Measurements from ENCODE around the gene NLGN2.
A peak's percentile ranks its signal among the peaks of the same experiment; 100 is the strongest.

Gene NLGN2

DNA sequence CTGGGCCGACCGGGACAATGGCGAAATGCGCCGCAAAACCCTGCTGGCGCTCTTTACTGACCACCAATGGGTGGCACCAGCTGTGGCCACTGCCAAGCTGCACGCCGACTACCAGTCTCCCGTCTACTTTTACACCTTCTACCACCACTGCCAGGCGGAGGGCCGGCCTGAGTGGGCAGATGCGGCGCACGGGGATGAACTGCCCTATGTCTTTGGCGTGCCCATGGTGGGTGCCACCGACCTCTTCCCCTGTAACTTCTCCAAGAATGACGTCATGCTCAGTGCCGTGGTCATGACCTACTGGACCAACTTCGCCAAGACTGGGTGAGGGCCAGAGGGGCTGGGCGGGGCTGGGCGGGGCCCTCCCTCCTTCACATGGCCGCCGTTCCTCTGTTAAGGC, 8.1 kb downstream of the NLGN2 start:
- DNase-seq, result no peak

DNA sequence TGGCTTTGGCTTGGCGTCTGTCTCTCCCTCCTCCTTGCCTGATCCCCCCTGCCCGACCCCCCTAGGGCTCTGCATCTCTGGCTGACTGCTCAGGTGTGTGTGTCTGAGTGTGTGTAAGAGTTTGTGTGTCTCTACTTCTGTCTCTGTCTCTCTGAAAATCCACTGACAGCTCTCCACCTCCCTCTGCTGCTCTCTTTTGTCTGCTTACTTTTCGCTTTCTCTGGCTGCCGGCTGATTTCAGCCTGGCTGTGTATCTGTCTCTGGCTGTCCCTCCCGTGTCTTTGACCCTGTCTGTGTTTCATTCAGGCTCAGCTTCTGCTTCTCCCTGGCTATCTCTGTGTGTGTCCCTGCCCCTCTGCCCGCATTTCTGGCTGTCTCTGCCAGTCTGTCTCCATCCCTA, 8.7 kb downstream of the NLGN2 start:
- DNase-seq, result no peak

DNA sequence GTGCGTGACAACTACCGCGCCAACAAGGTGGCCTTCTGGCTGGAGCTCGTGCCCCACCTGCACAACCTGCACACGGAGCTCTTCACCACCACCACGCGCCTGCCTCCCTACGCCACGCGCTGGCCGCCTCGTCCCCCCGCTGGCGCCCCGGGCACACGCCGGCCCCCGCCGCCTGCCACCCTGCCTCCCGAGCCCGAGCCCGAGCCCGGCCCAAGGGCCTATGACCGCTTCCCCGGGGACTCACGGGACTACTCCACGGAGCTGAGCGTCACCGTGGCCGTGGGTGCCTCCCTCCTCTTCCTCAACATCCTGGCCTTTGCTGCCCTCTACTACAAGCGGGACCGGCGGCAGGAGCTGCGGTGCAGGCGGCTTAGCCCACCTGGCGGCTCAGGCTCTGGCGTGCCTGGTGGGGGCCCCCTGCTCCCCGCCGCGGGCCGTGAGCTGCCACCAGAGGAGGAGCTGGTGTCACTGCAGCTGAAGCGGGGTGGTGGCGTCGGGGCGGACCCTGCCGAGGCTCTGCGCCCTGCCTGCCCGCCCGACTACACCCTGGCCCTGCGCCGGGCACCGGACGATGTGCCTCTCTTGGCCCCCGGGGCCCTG, 9.5 kb downstream of the NLGN2 start:
- no peak for DNase-seq

DNA sequence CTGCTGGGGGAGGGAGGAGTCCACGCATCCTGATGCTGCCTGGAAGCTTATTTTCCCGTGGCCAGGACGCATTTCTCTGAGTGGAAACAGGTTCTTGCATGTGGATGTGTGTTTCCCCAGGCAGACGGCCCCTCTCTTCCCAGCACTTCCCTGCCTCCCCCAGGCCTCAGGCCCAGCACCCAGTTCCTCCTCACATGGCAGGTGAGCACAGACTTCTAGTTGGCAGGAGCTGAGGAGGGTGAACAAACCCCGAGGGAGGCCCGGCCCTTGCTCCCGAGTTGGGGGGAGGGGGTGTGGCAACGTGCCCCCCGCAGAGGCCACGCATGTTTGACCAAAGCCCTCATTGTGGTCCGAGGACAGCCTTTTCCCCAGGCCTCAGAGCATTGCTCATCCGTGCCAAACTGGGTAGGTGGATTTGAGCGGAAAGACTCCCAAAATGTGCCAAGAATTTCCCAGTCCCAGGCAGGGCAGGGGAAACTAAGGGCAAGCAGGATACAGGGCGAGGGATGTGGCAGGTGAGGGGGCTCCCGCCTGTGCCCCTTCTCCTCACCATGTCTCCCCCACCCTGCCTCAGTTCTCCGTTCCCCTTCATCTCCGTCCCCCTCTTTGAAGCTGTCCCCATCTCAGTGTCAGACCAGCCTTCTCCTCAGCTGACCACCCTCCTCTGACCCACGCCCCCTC, 11.0 kb downstream of the NLGN2 start:
- no peak for DNase-seq

DNA sequence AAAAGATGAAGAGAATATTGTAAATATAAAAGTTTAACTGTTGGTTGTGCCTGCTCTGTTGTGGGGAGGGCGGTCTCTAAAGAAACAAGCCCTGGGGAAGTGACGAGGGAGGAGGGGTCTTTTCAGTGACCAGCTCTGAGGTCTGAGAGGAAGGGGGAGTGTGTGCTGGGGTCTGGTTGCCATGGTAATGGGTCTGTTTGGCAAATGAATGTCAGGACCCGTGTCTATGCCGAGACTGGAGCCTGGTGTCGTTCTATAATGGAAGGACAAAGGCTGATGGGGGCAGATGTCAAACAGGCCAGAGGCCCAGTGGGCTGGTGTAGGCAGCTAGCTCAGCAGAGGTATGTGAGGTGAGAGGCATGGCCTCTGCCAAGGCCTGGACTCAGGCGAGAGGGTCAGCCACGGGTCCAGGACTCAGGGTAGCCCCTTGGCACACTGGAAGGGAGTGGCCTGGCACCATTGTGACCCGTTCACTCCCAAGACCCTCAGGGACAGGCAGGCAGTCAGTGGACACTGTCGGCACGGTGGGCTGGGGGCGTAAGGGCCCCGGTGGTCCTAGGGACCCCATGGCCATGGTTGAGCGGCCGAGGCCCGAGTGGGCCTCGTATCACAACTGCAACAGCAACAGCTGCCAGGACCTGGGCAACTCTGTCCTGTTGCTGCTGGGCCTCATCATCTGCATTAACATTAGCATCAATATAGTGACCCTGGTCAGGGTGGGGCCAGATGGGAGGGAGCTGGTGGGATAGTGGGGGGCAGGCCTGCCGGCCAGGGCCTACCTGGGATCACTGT, 12.4 kb downstream of the NLGN2 start, which contains the start of gene SPEM1:
Gene SPEM1 (plus strand): TSS at position 506 of the 792 bp plus-strand sequence. CDS start 61 bp downstream, at position 567.
- DNase-seq, result no peak

DNA sequence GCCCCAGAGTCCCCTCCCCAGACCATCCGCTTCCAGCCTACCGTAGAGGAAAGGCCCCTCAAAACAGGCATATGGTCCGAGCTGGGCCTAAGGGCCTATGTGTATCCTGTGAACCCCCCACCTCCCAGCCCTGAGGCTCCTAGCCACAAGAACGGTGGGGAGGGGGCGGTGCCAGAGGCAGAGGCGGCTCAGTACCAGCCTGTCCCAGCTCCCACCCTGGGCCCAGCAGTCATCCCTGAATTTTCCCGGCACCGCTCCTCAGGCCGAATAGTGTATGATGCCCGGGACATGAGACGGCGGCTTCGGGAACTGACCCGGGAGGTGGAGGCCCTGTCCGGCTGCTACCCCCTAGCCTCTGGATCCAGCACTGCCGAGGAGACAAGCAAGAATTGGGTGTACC, 13.5 kb downstream of the NLGN2 start:
- DNase-seq, result no peak

DNA sequence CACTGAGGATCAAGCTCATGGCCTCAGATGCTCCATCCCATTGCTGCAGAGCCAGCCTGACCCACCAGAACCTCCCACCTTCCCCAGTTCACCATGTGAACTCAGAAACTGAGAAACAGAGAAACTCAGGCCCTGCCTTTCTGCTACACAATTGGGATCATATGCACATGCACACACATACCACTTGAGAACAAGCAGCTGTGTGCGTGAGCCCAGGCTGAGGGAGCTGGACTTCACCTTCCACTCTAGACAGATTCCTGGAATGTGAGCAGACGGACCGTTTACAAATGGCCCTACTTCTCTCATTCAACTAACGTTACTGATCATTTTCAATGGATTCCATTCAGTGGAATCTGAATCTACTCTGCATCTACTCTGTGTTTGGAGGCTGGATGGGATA, 16.0 kb downstream of the NLGN2 start:
- DNase-seq, result no peak

DNA sequence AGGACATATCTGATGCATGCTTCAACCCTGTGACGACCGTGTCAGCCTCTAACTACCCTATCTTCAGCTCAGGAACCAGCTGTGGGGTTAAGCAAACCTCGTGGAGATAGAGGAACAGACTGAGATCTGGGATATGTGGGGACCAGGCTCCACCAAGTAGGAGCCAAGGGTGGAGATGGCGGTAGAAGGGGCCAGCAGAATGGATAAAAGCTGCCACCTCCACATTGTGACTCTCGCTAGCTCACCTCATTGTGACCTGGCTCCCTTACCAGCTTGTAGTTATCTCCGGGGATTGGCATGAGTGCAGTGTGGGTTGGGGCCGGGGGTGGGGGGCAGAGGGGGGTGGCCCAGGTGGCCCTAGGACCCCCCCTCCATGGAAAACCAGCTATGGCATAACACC, 17.7 kb downstream of the NLGN2 start, which contains the start of gene SPEM2:
Gene SPEM2 (plus strand): TSS at position 301 of the 400 bp plus-strand sequence. CDS start 73 bp downstream, at position 374.
- DNase-seq, result no peak

DNA sequence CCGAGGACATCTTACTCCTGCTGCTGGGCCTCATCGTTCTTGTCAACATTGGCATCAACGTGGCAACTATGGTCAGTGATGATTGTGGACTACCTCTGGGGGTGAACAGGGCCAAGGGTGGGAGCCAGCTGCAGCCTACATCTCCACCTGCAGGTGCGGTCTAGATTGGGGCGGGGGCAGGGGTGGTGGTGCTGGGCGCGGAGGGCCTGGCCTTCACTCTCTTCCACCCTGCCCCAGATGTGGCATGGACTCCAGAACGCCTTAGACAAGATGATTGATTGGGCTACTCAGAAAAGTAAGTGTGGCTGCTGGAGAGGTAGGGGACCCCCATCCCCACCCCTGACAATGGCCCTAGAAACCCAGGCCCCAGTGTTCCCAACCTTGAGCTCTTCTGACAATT, 18.1 kb downstream of the NLGN2 start:
- no peak for DNase-seq

DNA sequence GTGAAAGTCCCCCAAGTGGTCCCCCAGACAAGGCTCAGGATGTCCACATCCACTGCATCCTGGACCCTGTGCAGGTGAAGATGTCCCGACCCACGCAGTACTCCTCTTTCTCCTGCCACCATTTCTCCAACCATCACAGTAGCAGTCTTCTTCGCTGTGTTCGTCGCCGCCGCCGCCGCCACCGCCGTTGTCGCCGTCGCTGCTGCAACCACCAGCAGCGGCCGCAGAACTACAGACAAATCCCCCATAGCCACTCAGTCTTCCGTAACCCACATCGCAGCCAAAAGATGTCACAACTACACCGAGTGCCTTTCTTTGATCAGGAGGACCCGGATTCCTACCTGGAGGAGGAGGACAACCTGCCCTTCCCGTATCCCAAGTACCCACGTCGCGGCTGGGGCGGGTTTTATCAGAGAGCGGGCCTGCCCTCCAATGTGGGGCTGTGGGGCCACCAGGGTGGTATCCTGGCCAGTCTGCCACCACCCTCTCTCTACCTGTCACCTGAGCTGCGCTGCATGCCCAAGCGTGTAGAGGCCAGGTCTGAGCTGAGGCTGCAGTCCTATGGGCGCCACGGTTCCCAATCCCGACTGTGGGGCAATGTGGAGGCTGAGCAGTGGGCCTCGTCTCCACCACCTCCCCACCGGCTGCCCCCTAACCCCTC, 18.7 kb downstream of the NLGN2 start:
- DNase-seq, result no peak

DNA sequence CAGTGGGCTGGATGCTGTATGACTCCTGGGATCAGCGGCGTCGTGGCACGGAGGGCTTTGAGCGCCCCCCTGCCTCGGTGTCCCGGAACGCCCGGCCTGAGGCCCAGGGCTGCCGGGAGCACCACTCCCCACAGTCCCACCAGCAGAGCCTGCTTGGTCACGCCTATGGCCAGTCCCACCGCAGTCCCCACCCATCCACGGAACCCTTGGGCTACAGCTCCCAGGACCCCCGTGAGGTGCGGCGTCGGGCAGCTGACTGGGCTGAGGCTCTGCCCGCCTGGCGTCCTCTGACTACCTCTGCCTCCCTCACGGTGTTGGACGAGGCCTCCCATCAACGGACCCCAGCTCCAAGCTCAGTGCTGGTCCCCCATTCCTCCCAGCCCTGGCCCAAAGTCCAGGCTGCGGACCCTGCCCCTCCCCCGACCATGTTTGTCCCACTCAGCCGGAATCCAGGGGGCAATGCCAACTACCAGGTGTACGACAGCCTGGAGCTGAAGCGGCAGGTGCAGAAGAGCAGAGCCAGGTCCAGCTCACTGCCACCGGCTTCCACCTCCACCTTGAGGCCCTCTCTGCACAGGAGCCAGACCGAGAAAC, 19.3 kb downstream of the NLGN2 start:
- no peak for DNase-seq

DNA sequence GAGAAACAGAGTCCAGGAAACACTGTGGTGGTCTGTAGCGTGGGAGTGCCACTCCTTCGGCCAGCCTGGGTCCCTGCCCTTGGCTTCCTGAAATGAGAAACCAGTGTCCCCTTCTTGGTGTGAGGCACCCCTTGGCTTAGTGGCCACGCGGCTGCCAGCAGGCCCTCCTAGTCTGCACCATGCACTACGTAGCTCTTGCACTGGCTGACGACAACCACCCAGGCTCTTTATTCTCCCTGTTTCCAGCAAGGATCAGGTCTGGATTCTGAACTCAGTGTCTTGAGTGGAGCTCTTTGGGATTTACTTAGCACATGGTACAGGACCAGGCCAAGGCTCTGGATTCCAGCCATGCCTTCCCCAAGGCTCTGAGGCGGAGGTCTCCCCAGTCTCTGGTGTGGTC, 19.9 kb downstream of the NLGN2 start:
- DNase-seq, result no peak

DNA sequence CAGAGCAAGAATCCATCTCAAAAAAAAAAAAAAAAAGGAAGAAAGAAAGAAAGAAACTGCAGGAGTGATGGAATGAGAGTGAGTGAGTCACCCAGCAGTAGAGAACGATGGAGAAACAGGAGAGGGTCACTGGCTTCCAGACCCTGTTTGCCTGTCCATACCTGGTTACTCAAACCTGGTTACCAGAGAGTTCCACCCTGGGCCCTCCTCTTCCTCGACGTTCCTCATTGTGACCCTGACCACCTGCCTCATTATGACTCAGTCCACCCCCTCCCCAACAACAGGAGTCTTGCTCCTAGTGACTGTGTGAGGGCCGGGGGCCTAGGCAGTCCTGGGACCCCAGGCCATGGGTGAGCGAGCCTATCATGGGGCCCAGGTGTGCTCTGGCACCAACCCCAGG, 20.9 kb downstream of the NLGN2 start, which contains the start of gene SPEM3:
Gene SPEM3 (plus strand): TSS at position 301 of the 400 bp plus-strand sequence. CDS start 46 bp downstream, at position 347.
- DNase-seq, result no peak

DNA sequence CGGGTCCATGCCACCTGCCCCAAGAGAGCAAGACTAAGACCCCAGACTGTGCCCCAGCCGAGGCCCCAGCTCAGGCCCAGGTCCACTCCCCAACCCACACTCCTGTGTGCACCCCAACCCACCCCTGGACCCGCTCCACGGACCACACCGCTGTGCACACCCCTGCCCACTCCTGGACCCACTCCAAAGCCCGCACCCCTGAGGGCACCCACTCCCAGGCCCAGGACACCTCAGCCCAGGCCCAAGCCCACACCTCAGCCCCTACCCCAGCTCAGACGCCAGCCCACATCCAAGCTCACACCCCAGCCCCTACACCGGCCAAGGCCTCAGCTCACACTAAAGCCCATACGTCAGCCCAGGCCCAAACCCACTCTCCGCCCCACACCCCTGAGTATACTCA, 22.1 kb downstream of the NLGN2 start:
- DNase-seq, result no peak

DNA sequence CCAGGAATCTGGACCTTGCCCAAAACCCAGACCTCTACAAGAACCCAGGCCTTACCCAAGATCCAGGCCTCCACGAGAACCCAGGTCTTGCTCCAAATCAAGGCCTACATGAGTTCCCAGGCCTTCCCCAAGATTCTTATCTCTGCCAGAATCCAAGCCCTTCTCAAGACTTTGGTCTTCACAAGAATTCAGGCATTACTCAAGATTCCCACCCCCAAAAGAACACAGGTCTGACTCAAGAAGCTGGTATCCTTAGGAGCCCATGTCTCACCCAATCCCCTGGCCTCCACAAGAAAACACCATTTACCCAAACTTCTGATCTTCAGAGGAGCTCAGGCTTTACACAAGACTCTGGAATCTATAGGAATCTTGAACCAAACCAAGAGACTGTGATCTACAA, 23.6 kb downstream of the NLGN2 start:
- no peak for DNase-seq

DNA sequence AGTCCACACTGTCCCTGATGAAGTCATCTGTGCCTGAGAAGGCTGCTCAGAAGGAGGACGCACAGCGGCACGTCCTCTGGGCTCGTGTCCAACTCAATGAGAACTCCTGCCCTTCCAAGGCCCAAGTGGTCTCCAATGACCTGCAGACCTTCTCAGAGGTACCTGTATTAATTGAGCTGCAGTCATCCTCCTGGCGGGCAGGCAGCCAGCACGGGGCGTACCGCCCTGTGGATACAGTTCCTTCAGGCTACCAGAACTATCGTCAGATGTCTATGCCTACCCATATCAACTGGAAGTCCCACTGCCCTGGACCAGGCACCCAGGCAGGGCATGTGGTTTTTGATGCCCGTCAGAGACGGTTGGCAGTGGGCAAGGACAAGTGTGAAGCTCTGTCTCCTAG, 24.7 kb downstream of the NLGN2 start:
- DNase-seq, result no peak

DNA sequence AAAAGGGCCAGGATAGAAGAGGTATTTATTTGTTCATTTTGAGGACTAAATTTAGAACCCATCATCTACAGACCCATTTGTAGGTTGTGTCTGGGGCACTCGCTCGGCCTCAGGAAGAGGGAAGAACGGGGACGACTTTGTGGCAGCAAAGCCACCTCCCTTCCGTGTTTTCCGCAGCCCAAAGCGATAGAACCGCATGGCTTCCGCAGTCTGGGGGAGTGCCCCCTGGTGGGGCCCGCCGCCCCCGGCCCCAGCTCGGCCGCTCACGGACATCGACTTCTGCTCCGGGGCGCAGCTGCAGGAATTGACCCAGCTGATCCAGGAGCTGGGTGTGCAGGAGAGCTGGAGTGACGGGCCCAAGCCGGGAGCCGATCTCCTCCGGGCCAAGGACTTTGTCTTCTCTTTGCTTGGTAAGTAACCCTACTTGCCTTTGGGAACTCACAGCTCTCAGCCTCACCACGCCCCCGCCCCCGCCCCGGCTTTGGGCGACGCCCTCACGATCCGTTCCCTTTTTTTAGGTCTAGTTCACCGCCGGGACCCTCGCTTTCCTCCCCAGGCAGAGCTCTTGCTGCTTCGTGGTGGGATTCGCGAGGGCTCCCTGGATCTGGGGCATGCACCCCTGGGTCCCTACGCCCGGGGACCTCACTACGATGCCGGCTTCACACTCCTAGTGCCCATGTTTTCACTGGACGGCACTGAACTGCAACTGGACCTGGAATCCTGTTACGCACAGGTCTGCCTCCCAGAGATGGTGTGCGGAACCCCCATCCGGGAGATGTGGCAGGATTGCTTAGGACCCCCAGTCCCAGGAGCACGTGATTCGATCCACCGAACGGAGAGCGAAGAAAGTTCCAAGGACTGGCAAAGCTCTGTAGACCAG, 28.3 kb downstream of the NLGN2 start:
- no peak for DNase-seq

DNA sequence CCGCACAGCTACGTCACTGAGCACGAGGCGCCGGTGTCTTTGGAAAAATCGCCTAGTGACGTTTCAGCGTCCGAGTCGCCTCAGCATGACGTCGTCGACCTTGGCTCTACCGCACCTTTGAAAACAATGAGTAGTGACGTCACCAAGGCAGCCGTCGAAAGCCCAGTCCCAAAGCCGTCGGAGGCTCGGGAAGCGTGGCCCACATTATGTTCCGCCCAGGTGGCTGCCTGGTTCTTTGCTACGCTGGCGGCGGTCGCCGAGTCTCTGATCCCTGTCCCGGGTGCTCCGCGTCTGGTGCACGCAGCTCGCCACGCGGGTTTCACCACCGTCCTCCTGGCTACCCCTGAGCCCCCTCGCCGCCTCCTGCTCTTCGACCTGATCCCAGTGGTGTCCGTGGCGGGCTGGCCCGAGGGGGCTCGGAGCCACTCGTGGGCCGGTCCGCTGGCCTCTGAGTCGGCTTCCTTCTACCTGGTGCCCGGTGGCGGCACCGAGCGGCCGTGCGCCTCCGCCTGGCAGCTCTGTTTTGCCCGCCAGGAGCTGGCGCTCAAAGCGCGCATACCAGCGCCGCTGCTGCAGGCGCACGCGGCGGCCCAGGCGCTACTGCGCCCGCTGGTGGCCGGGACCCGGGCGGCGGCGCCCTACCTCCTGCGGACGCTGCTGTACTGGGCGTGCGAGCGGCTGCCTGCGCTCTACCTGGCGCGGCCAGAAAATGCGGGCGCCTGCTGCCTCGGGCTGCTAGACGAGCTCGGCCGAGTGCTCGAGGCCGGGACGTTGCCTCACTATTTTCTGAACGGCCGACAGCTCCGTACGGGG, 29.1 kb downstream of the NLGN2 start:
- DNase-seq, result peak; percentile 60

DNA sequence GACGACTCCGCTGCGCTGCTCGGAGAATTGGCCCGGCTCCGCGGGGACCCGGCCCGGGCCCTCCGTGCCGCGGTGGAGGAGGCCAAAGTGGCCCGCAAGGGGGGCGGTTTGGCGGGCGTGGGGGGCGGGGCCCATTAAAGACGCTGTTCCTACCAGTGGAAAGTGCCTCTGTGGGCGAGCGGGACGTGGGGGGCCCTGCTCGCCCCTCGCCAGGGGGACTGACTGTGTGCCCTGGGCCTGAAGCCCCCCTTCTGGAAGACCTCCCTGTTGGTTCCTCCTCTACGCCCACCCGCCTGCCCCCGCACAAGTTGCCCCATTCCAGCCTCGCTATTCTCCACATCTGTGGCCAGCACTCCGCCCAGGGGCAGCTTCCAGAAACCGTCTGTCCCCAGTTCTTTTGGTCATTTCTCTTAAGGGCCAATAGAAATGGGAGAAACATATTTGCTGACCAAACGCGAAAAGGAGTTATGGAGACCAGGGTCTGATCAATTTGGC, 29.8 kb downstream of the NLGN2 start:
- DNase-seq, result no peak

DNA sequence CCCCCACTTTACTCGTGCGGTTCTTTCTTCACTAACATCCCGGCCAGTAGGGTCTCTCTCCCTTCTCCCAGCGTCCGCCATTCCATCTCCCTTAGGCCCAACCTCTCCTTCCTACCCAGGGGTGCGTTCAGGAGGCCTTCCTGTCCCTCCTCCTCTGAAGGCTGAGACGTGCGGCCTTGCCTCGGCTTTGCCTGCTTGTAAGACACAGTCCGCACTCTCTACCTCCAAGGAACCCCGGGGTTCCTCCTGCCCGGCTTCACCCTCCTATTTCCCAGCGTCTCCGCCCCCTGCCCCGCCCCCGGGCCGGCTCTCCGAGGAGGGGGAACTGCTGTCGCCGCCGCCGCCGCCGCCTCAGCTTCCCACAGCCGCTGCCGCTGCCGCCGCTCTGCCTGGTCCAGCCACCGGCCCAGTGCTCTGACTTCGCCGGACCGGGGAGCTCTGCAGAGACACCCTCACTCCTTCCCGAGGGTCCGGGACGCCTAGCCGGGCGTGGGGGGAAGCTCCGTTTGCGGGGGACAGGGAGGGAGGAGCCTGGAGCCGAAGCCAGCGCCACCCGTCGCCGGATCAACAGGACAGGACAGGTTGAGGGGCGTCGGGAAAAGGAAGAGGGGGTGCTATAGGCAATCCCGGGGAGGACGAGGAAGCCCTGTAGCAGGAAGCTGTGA, 30.4 kb downstream of the NLGN2 start:
- no peak for DNase-seq
